ENCODE data around the gene ANXA9.

The ANXA9 gene

GRCh38 chr1:150981805-150982712 lies at the start of gene ANXA9:
Gene ANXA9 (plus strand): TSS chr1:150982292. CDS start chr1:150983106, 814 bp downstream.
- no peak for DNase-seq

GRCh38 chr1:150944856-150945255 lies 37.2 kb upstream of the ANXA9 start:
- DNase-seq, result no peak

- DNase-seq, result no peak
Observed at GRCh38 chr1:150954708-150955107, 27.4 kb upstream of the ANXA9 start.

GRCh38 chr1:150955280-150955679 lies 26.8 kb upstream of the ANXA9 start:
- DNase-seq, result no peak

GRCh38 chr1:150957666-150958065 lies 24.4 kb upstream of the ANXA9 start:
- DNase-seq, result no peak

GRCh38 chr1:150960646-150961045 lies 21.4 kb upstream of the ANXA9 start:
- no peak for DNase-seq

- DNase-seq, result no peak
Observed at GRCh38 chr1:150961756-150962155, 20.3 kb upstream of the ANXA9 start.

GRCh38 chr1:150963321-150964163 lies 18.6 kb upstream of the ANXA9 start:
- DNase-seq, result no peak

GRCh38 chr1:150964164-150964489 lies 18.0 kb upstream of the ANXA9 start:
- no peak for DNase-seq

- no peak for DNase-seq
Observed at GRCh38 chr1:150965605-150966004, 16.5 kb upstream of the ANXA9 start.

- DNase-seq, result no peak
Observed at GRCh38 chr1:150966011-150966410, 16.1 kb upstream of the ANXA9 start.

- no peak for DNase-seq
Observed at GRCh38 chr1:150967936-150968335, 14.2 kb upstream of the ANXA9 start.

- DNase-seq, result no peak
Observed at GRCh38 chr1:150968491-150968890, 13.6 kb upstream of the ANXA9 start.

- no peak for DNase-seq
Observed at GRCh38 chr1:150969626-150970025, 12.5 kb upstream of the ANXA9 start.

- DNase-seq, result no peak
Observed at GRCh38 chr1:150970808-150971582, 11.1 kb upstream of the ANXA9 start.

GRCh38 chr1:150971583-150972416 lies 10.3 kb upstream of the ANXA9 start:
- DNase-seq, result no peak

- DNase-seq, result no peak
Observed at GRCh38 chr1:150972417-150972940, 9.6 kb upstream of the ANXA9 start.

GRCh38 chr1:150973258-150973835 lies 8.7 kb upstream of the ANXA9 start:
- DNase-seq, result no peak

GRCh38 chr1:150973836-150974579 lies 8.1 kb upstream of the ANXA9 start:
- DNase-seq, result no peak

GRCh38 chr1:150974580-150975478 lies 7.3 kb upstream of the ANXA9 start, which contains the start of gene CERS2:
Gene CERS2 (minus strand): TSS chr1:150974835. CDS start chr1:150969090, 5,745 bp downstream.
- peak; percentile 38 for DNase-seq

Data from GF-D8 (cell line).